B cell (primary cell): Measurements from ENCODE around the gene GATAD2B. TPM values are rescaled to one million over a fixed set of nuclear protein-coding genes. Genes with fewer than 3 reads are reported as not detected.

Source experiments
- ATAC-seq: fragments of 200-7000 bp; cut with Tn5 transposase; one replicate; pipeline ENCODE4 v1.10.0; 2021; ENCODE audit warnings: low read depth, mild to moderate bottlenecking, moderate number of reproducible peaks, moderate library complexity
- CTCF ChIA-PET: fragments of 350-600 bp; sonication (Branson Sonifier 250); formaldehyde crosslinking; loops from one replicate; lab custom pipeline; 2021; ENCODE audit warnings: antibody characterized with exemption, inconsistent platforms; lab: Charles Lee
- POLR2A ChIA-PET: fragments of 350-600 bp; sonication (Branson Sonifier 250); formaldehyde crosslinking; loops from one replicate; lab custom pipeline; 2021; ENCODE audit warnings: antibody characterized with exemption; lab: Charles Lee
- DNase-seq: peaks from one replicate; pipeline ENCODE4 v3.0.0; 2013
- H2AFZ ChIP-seq: 2 replicates; pipeline ENCODE4 v1.6.1; 2012; ENCODE audit warnings: mild to moderate bottlenecking, low read depth, low read length; ENCODE audit not compliant: insufficient read depth, poor library complexity, severe bottlenecking
- H3K27ac ChIP-seq, 2 donors: 1 replicate in 1 of 2; 2 replicates in 1 of 2; pipeline ENCODE4 v1.5.1; 2012 to 2013; ENCODE audit warnings: low read length in 2 of 2, mild to moderate bottlenecking in 2 of 2, moderate library complexity in 1 of 2
- H3K27me3 ChIP-seq, 4 experiments: fragments of 200-600 bp in 1 of 4; sonication (generic) in 1 of 4; replicated peaks in 1 of 4; 1 replicate in 2 of 4; 2 replicates in 2 of 4; pipeline versions ENCODE4 v1.6.1 to v1.7.0; 2013 to 2016; ENCODE audit warnings: low read length in 3 of 4, mild to moderate bottlenecking in 2 of 4, mixed read lengths in 1 of 4, moderate library complexity in 1 of 4; ENCODE audit not compliant: insufficient read depth in 4 of 4, control insufficient read depth in 3 of 4; ENCODE audit errors: control extremely low read depth in 1 of 4
- H3K36me3 ChIP-seq, 2 experiments: replicated peaks in 1 of 2; 1 replicate in 1 of 2; 2 replicates in 1 of 2; pipeline versions ENCODE4 v1.6.1 to v1.7.1; 2013; ENCODE audit warnings: low read length in 1 of 2; ENCODE audit not compliant: insufficient read depth in 2 of 2, control insufficient read depth in 1 of 2; ENCODE audit errors: control extremely low read depth in 1 of 2, extremely low read depth in 1 of 2
- H3K4me1 ChIP-seq, 2 donors: fragments of 200-600 bp in 1 of 2; sonication (generic) in 1 of 2; 1 replicate in 1 of 2; 2 replicates in 1 of 2; pipeline versions ENCODE4 v1.5.1 to v1.6.1; 2013 to 2017; ENCODE audit warnings: low read length in 2 of 2; ENCODE audit not compliant: control insufficient read depth in 2 of 2, insufficient read depth in 2 of 2
- H3K4me2 ChIP-seq: replicated peaks from 2 replicates; pipeline ENCODE3; 2012; ENCODE audit warnings: mild to moderate bottlenecking, low read depth, low read length; ENCODE audit not compliant: poor library complexity, severe bottlenecking
- H3K4me3 ChIP-seq, 5 experiments: fragments of 200-600 bp in 1 of 5; sonication (generic) in 1 of 5; 1 replicate in 3 of 5; 2 replicates in 2 of 5; pipeline versions ENCODE4 v1.5.1 to v1.7.0; 2011 to 2016; ENCODE audit warnings: low read length in 4 of 5, mild to moderate bottlenecking in 4 of 5, low read depth in 2 of 5, control low read depth in 1 of 5, moderate library complexity in 1 of 5; ENCODE audit not compliant: insufficient read depth in 1 of 5; ENCODE audit errors: control extremely low read depth in 1 of 5, extremely low read depth in 1 of 5
- H3K79me2 ChIP-seq: fragments of 200-600 bp; sonication (generic); one replicate; pipeline ENCODE4 v1.6.0; 2016; ENCODE audit warnings: low read length; ENCODE audit not compliant: control insufficient read depth, insufficient read depth
- H3K9ac ChIP-seq: fragments of 200-600 bp; sonication (generic); 2 replicates; pipeline ENCODE4 v1.6.1; 2017; ENCODE audit warnings: mild to moderate bottlenecking, low read length, moderate library complexity
- H3K9me3 ChIP-seq, 3 donors: one replicate each; pipeline versions ENCODE4 v1.6.1 to v1.7.1; 2013; ENCODE audit warnings: low read length in 2 of 3; ENCODE audit not compliant: control insufficient read depth in 2 of 3, insufficient read depth in 1 of 3; ENCODE audit errors: control extremely low read depth in 1 of 3
- H4K20me1 ChIP-seq: 2 replicates; pipeline ENCODE4 v1.6.0; 2012; ENCODE audit warnings: mild to moderate bottlenecking, low read length; ENCODE audit not compliant: insufficient read depth, control insufficient read depth, poor library complexity, severe bottlenecking
- H3K27ac Mint-ChIP-seq: one replicate; pipeline ENCODE4 v1.8.0; 2021; ENCODE audit warnings: mixed read lengths
- H3K27me3 Mint-ChIP-seq: one replicate; pipeline ENCODE4 v1.8.0; 2021; ENCODE audit warnings: mixed read lengths
- H3K4me1 Mint-ChIP-seq: one replicate; pipeline ENCODE4 v1.8.0; 2021; ENCODE audit warnings: mixed read lengths
- H3K4me3 Mint-ChIP-seq: one replicate; pipeline ENCODE4 v1.8.0; 2021; ENCODE audit warnings: mixed read lengths
- H3K9me3 Mint-ChIP-seq: one replicate; pipeline ENCODE4 v1.8.0; 2022; ENCODE audit warnings: mixed read lengths; ENCODE audit not compliant: insufficient read depth
- EZH2 ChIP-seq: IDR thresholded peaks from 2 replicates; pipeline ENCODE4 v1.6.1; 2012; ENCODE audit warnings: borderline replicate concordance, low read depth, mild to moderate bottlenecking, moderate library complexity, low read length; ENCODE audit not compliant: insufficient read depth, poor library complexity, severe bottlenecking
- WGBS: methylation state at CpG from one replicate; pipeline ENCODE4 v1.1.5; 2013; ENCODE audit warnings: missing lambda C conversion rate; ENCODE audit not compliant: insufficient coverage; 5-methylcytosine and 5-hydroxymethylcytosine counted together
- intact Hi-C: fragments of 100-400 bp; cut with micrococcal nuclease; formaldehyde crosslinking; loops from one replicate; pipeline ENCODE4 v1.10.0; 2022
- polyA plus RNA-seq: library from polyadenylated mRNA; depleted of rRNA; stranded (reverse); fragments of >200 nt; gene quantifications from 2 replicates; pipeline ENCODE4 v1.2.3, GENCODE V29; 2012
- total RNA-seq, 2 donors: library from RNA; stranded (reverse); fragments of 120-200 nt in 1 of 2; gene quantifications; 1 replicate in 1 of 2; 2 replicates in 1 of 2; pipeline versions ENCODE4 v1.2.3 to v1.2.4, GENCODE V29; 2013 to 2022
- TF ChIP-seq, protein P1 (sequence below): fragments of 200-600 bp; IDR thresholded peaks from one replicate; pipeline ENCODE4 v1.8.0; 2022; ENCODE audit warnings: antibody characterized with exemption, mild to moderate bottlenecking

Gene GATAD2B
- total and polyA plus RNA-seq, 2 donors (not counting 1 experiment from before 2014, with no cell fraction given): 16.7 to 105 TPM

DNA sequence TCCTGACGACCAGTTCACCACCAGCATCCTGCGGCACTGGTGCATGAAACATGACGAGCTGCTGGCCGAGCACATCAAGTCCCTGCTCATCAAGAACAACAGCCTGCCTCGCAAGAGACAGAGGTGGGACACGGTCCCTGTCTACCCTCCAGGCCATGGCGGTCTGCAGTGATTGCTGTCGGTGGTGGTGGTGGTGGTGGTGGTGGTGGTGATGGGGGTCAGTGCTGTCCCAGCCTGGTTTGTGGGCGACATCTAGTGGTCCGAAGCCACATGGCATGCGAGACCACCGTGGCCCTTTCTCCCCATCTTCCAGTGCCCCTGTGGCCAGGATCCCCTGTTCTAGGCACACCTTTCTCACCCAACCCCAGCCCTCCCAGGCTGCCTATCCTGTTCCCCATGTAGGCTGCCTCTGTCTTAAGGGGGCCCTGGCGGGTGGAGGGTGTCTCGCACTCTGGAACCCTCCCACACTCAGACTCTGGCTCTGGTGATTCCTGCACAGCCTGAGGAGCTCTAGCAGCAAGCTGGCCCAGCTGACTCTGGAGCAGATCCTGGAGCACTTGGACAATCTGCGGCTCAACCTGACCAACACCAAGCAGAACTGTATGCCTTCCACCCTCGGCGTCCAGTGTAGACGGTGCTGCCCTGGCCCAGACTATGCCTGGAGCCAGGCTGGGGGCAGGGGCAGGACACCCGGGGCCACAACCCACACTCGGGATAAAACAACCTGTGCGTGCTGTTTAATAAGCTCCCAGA, 150.8 kb downstream of the GATAD2B start:
- H3K4me1 ChIP-seq: peaks cover 28 to 42% of the 10 kb centered on the region in 2 donors
- H3K27me3 Mint-ChIP-seq: no peaks in the 10 kb centered on the region

DNA sequence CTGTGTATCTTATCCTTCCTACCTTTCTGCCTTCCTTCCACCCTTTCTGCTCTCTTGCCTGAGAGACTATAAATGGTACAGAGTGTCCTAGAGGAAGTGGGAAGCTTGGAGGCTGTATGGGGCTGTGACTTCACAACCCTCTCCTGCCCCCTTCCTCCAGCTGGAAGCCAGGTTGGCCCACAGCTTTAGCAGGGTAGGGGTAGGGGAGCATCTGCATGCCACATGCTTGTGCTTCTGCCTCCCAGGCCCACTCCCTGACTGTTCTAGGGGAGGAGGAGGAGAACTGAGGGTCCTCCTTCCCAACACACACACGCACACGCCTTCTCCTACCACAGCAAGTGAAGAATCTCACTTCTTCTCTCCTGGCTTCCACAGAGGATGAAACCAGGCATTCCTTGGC, 151.5 kb downstream of the GATAD2B start:
- Mint-ChIP-seq H3K4me1 (peaks cover 35% of the 10 kb centered on the region), H3K4me3 (no peak overlapping the region), H3K27ac (no peak overlapping the region), H3K9me3 (no peaks in the 10 kb centered on the region), H3K27me3 (no peaks in the 10 kb centered on the region)
- ChIA-PET CTCF (interaction anchor here (0.6 to 2.0 kb wide), 5 partner anchors 12 to 261 kb away, joined by 3 to 5 read pairs (median 3); no protein-coding TSS in a partner anchor), POLR2A (interaction anchor here (0.6 to 1.1 kb wide), 4 partner anchors 22 to 219 kb away, joined by 3 to 7 read pairs (median 4); partner anchors contain the start of gene RPS27)
- ATAC-seq (no peak), DNase-seq (no peak)
- WGBS: no CpG with 5 or more reads among the region's 2 CpGs
- no peak overlapping the region for H2AFZ ChIP-seq
- H3K27ac ChIP-seq: no peak overlapping the region
- peaks cover 25 to 35% of the 10 kb centered on the region in 2 donors for H3K4me1 ChIP-seq
- TF ChIP-seq EZH2: no peak
- TF ChIP-seq, protein P1, sequence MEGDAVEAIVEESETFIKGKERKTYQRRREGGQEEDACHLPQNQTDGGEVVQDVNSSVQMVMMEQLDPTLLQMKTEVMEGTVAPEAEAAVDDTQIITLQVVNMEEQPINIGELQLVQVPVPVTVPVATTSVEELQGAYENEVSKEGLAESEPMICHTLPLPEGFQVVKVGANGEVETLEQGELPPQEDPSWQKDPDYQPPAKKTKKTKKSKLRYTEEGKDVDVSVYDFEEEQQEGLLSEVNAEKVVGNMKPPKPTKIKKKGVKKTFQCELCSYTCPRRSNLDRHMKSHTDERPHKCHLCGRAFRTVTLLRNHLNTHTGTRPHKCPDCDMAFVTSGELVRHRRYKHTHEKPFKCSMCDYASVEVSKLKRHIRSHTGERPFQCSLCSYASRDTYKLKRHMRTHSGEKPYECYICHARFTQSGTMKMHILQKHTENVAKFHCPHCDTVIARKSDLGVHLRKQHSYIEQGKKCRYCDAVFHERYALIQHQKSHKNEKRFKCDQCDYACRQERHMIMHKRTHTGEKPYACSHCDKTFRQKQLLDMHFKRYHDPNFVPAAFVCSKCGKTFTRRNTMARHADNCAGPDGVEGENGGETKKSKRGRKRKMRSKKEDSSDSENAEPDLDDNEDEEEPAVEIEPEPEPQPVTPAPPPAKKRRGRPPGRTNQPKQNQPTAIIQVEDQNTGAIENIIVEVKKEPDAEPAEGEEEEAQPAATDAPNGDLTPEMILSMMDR: no peak
- no peaks in the 10 kb centered on the region for H3K27me3 ChIP-seq
- H3K9me3 ChIP-seq: no peaks in the 10 kb centered on the region
- no peak overlapping the region for H3K9ac ChIP-seq
- H3K4me2 ChIP-seq: peak overlapping the region; percentile 51
- peaks cover 0 to 45% of the 10 kb centered on the region in 2 experiments for H3K36me3 ChIP-seq
- no peak overlapping the region for H3K4me3 ChIP-seq
- H4K20me1 ChIP-seq: peaks cover 3% of the 10 kb centered on the region
- intact Hi-C loops: no loop called here
- H3K79me2 ChIP-seq: no peaks in the 10 kb centered on the region

More for the DNA sequence above, 150.8 kb downstream of the GATAD2B start:
- WGBS: 85% methylated on average over 16 of the region's 21 CpGs
- no peak for TF ChIP-seq EZH2
- Histone ChIP-seq H3K79me2 (peaks cover 6% of the 10 kb centered on the region), H3K9ac (no peak overlapping the region), H3K27me3 (no peaks in the 10 kb centered on the region), H2AFZ (no peak overlapping the region), H3K36me3 (peaks cover 0 to 45% of the 10 kb centered on the region in 2 experiments), H3K4me2 (peak overlapping the region; percentile 51), H3K9me3 (no peaks in the 10 kb centered on the region), H3K27ac (no peak overlapping the region), H3K4me3 (no peak overlapping the region), H4K20me1 (peaks cover 9% of the 10 kb centered on the region)
- Mint-ChIP-seq H3K9me3 (no peaks in the 10 kb centered on the region), H3K27ac (no peak overlapping the region), H3K4me3 (no peak overlapping the region), H3K4me1 (peaks cover 41% of the 10 kb centered on the region)
- ChIA-PET POLR2A (interaction anchor here (0.7 kb wide), 1 partner anchor 100 kb away, joined by 4 read pairs; no protein-coding TSS in a partner anchor), CTCF (interaction anchor here (0.7 to 2.0 kb wide), 7 partner anchors 12 to 556 kb away, joined by 3 to 5 read pairs (median 3); no protein-coding TSS in a partner anchor)
- intact Hi-C loops: no loop called here
- DNase-seq (peak; percentile 31), ATAC-seq (no peak)
